ENCODE data around the gene SPIB.

SPIB gene

GRCh38 chr19:50418176-50419021 is at the start of gene SPIB:
SPIB (plus strand) TSS chr19:50418938; CDS start chr19:50418963, 25 bp downstream.
- peak; percentile 73 for DNase-seq (ENCODE audit: low spot score)
- no peak for TF ChIP-seq CTCF (IDR thresholded peaks at IDR 0.05; ENCODE audit: extremely low read depth, missing control alignments)

- no peak for DNase-seq (ENCODE audit: low spot score)
- no peak for TF ChIP-seq CTCF (IDR thresholded peaks at IDR 0.05; ENCODE audit: extremely low read depth, missing control alignments)
These were observed 46.7 kb upstream of the SPIB start for GRCh38 chr19:50371914-50372475.

GRCh38 chr19:50376166-50377050 is 42.3 kb upstream of the SPIB start, which contains the start of gene NR1H2:
NR1H2 (plus strand) TSS chr19:50376457; CDS start chr19:50377606, 1,149 bp downstream.
- no peak for TF ChIP-seq CTCF (IDR thresholded peaks at IDR 0.05; ENCODE audit: extremely low read depth, missing control alignments)
- peak; percentile 88 for DNase-seq (ENCODE audit: low spot score)

- no peak for DNase-seq (ENCODE audit: low spot score)
These were observed 41.7 kb upstream of the SPIB start for GRCh38 chr19:50377051-50377461.

GRCh38 chr19:50377517-50377916 is 41.2 kb upstream of the SPIB start:
- no peak for TF ChIP-seq CTCF (IDR thresholded peaks at IDR 0.05; ENCODE audit: extremely low read depth, missing control alignments)
- DNase-seq (ENCODE audit: low spot score) = no peak

More at GRCh38 chr19:50377051-50377461, 41.7 kb upstream of the SPIB start:
- TF ChIP-seq CTCF (IDR thresholded peaks at IDR 0.05; ENCODE audit: extremely low read depth, missing control alignments) = no peak

GRCh38 chr19:50378169-50378862 is 40.4 kb upstream of the SPIB start:
- DNase-seq (ENCODE audit: low spot score) = no peak
- TF ChIP-seq CTCF (IDR thresholded peaks at IDR 0.05; ENCODE audit: extremely low read depth, missing control alignments) = no peak
